Tibial artery (tissue), 4 donors: ENCODE results near the gene EWSR1.

Experiments
- DNase-seq, 2 donors: peaks; one replicate each; pipeline ENCODE4 v3.0.0-alpha.2; 2019
- H3K27ac ChIP-seq, 2 donors: fragments of 200-600 bp; sonication (generic) in 1 of 2; 1 replicate in 1 of 2; 2 replicates in 1 of 2; pipeline ENCODE4 v1.5.1; 2018 to 2019; ENCODE audit warnings: mild to moderate bottlenecking in 1 of 2
- H3K27me3 ChIP-seq, 2 donors: fragments of 200-600 bp; sonication (generic) in 1 of 2; one replicate each; pipeline versions ENCODE4 v1.5.1 to v1.6.0; 2016 to 2019
- H3K36me3 ChIP-seq, 3 donors: fragments of 200-600 bp; sonication (generic) in 2 of 3; one replicate each; pipeline ENCODE4 v1.5.1; 2016 to 2019; ENCODE audit warnings: mild to moderate bottlenecking in 2 of 3
- H3K4me1 ChIP-seq, 4 donors: fragments of 200-600 bp; sonication (generic) in 2 of 4; 1 replicate in 3 of 4; 2 replicates in 1 of 4; pipeline ENCODE4 v1.5.1; 2016 to 2019
- H3K4me3 ChIP-seq, 2 donors: fragments of 200-600 bp; sonication (generic) in 1 of 2; 1 replicate in 1 of 2; 2 replicates in 1 of 2; pipeline ENCODE4 v1.5.1; 2018 to 2019; ENCODE audit warnings: mild to moderate bottlenecking in 2 of 2
- H3K9me3 ChIP-seq, 3 donors: fragments of 200-600 bp; sonication (generic) in 1 of 3; one replicate each; pipeline ENCODE4 v1.5.1; 2016 to 2019
- CTCF ChIP-seq, 2 experiments: fragments of 200-600 bp in 1 of 2; fragments of 450-650 bp in 1 of 2; IDR thresholded peaks; one replicate each; pipeline ENCODE4 v1.5.1; 2017 to 2019; ENCODE audit warnings: antibody characterized with exemption in 2 of 2, mild to moderate bottlenecking in 1 of 2, moderate library complexity in 1 of 2
- intact Hi-C: fragments of 100-400 bp; cut with DNase I; formaldehyde crosslinking; loops from one replicate; pipeline ENCODE4 v1.15.0; 2023; ENCODE audit warnings: low total_unique reads

Gene EWSR1

GRCh38 chr22:29345932-29346331 lies 77.9 kb downstream of the EWSR1 start:
- no peaks in the 10 kb centered on the region for H3K9me3 ChIP-seq
- intact Hi-C loops = no loop called here
- no peak overlapping the region for H3K27ac ChIP-seq
- DNase-seq = no peak
- H3K4me1 ChIP-seq = peaks cover 0 to 24% (median 0%) of the 10 kb centered on the region in 4 donors
- H3K36me3 ChIP-seq = peaks cover 58 to 93% (median 83%) of the 10 kb centered on the region in 3 donors
- no peak overlapping the region for H3K4me3 ChIP-seq
- no peaks in the 10 kb centered on the region for H3K27me3 ChIP-seq
- TF ChIP-seq CTCF (IDR thresholded peaks at IDR 0.05) = no peak

DNA sequence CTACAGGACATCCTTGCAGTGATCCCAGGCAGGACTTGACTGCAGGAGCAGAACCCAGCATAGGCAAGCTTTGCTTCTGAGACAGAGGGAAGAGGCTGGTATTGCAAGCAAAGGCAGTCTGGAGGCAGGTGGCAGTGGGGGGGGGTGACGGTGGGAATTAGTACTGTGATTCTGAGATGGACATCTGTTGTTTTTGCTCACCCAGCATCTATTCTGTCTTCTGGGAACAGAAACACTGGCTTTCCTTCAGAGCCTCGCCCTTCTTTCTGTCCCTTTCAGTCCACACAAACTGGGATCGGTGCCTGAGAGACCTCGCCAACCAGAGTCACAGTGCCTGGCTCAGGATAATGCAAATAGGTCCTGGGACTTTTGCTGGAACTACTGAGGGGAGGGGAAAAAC lies 78.6 kb downstream of the EWSR1 start:
- H3K36me3 ChIP-seq = peaks cover 58 to 93% (median 83%) of the 10 kb centered on the region in 3 donors
- H3K9me3 ChIP-seq = no peaks in the 10 kb centered on the region
- H3K4me3 ChIP-seq = no peak overlapping the region
- TF ChIP-seq CTCF (IDR thresholded peaks at IDR 0.05) = no peak
- DNase-seq = no peak
- no peaks in the 10 kb centered on the region for H3K27me3 ChIP-seq
- no peak overlapping the region for H3K27ac ChIP-seq
- intact Hi-C loops = no loop called here
- H3K4me1 ChIP-seq = peaks cover 0 to 24% (median 0%) of the 10 kb centered on the region in 4 donors

GRCh38 chr22:29348041-29348440 lies 80.0 kb downstream of the EWSR1 start:
- Histone ChIP-seq H3K4me3 (no peak overlapping the region), H3K27ac (no peak overlapping the region), H3K4me1 (peaks cover 0 to 21% (median 0%) of the 10 kb centered on the region in 4 donors), H3K36me3 (peaks cover 59 to 93% (median 83%) of the 10 kb centered on the region in 3 donors), H3K9me3 (no peaks in the 10 kb centered on the region), H3K27me3 (no peaks in the 10 kb centered on the region)
- intact Hi-C loops = no loop called here
- no peak for DNase-seq
- no peak for TF ChIP-seq CTCF (IDR thresholded peaks at IDR 0.05)

GRCh38 chr22:29348956-29349355 lies 80.9 kb downstream of the EWSR1 start:
- no peak overlapping the region for H3K27ac ChIP-seq
- no peaks in the 10 kb centered on the region for H3K9me3 ChIP-seq
- H3K4me3 ChIP-seq = no peak overlapping the region
- H3K27me3 ChIP-seq = no peaks in the 10 kb centered on the region
- H3K36me3 ChIP-seq = peaks cover 65 to 93% (median 87%) of the 10 kb centered on the region in 3 donors
- peaks cover 0 to 18% (median 0%) of the 10 kb centered on the region in 4 donors for H3K4me1 ChIP-seq
- intact Hi-C loops = no loop called here
- no peak for DNase-seq
- no peak for TF ChIP-seq CTCF (IDR thresholded peaks at IDR 0.05)
